HG03060 (cell line): Measurements from ENCODE around the gene EIF2S1.

ENCODE experiments used
- ATAC-seq: cut with Tn5 transposase; IDR thresholded peaks from one replicate; pipeline ENCODE4 v1.9.1; 2021; ENCODE audit warnings: low read depth, moderate number of reproducible peaks; ENCODE audit not compliant: unreplicated experiment

The EIF2S1 gene

GRCh38 chr14:67429510-67430205 lies 69.5 kb downstream of the EIF2S1 start:
- no peak for ATAC-seq

- no peak for ATAC-seq
Measured at GRCh38 chr14:67432050-67432564, 72.0 kb downstream of the EIF2S1 start.

GRCh38 chr14:67435603-67436002 lies 75.5 kb downstream of the EIF2S1 start:
- no peak for ATAC-seq
